K562 (cell line): ENCODE data around the gene OR10X1. TPM values are rescaled to one million over a fixed set of nuclear protein-coding genes. Genes with fewer than 3 reads are reported as not detected.

ENCODE experiments used
- ATAC-seq: fragments of 200-7000 bp; cut with Tn5 transposase; 3 replicates; pipeline ENCODE4 v1.9.1; 2020; ENCODE audit warnings: moderate library complexity
- BruUV-seq: library from RNA; stranded (reverse); fragments of 400-500 nt; replicated peaks from 2 replicates; lab custom pipeline; 2021; lab: Mats Ljungman, UMichigan
- CTCF ChIA-PET: fragments of 300-600 bp; formaldehyde crosslinking; extraction: SDS; loops from one replicate; lab custom pipeline; 2021; ENCODE audit warnings: low intra/inter-chr PET ratio; lab: Yijun Ruan, JAX
- POLR2A ChIA-PET: fragments of 300-600, 350-650 bp; sonication (Branson Sonifier 250); formaldehyde crosslinking; extraction: SDS; loops from one replicate; lab custom pipeline; 2021; ENCODE audit warnings: antibody characterized with exemption, inconsistent platforms; lab: Yijun Ruan, JAX
- DNase-seq, 4 experiments: peaks; one replicate each; pipeline versions ENCODE4 v3.0.0 to v3.0.0-alpha.2; 2011 to 2018; ENCODE audit warnings: low spot score in 3 of 4, mixed read lengths in 3 of 4; ENCODE audit errors: extremely low read depth in 1 of 4
- FAIRE-seq: peaks from 2 replicates; lab custom pipeline; 2011; peaks lifted over from hg19 to GRCh38; lab: Jason Lieb, UNC
- H2AFZ ChIP-seq: 2 replicates; pipeline ENCODE4 v1.6.0; 2011; ENCODE audit warnings: low read depth, low read length, control low read depth, inconsistent platforms
- H3K27ac ChIP-seq: fragments of 200-600 bp; 3 replicates; pipeline ENCODE4 v1.8.0; 2011; ENCODE audit warnings: low read depth, mild to moderate bottlenecking, control low read depth, inconsistent platforms, low read length, moderate library complexity, mixed read lengths; ENCODE audit errors: extremely low read depth
- H3K27me3 ChIP-seq, 2 experiments: fragments of 300-600 bp in 1 of 2; 2 replicates in 1 of 2; 3 replicates in 1 of 2; pipeline versions ENCODE4 v1.6.0 to v1.8.0; 2011; ENCODE audit warnings: inconsistent platforms in 2 of 2, low read length in 2 of 2, mild to moderate bottlenecking in 1 of 2, mixed read lengths in 1 of 2, moderate library complexity in 1 of 2; ENCODE audit not compliant: control insufficient read depth in 2 of 2, insufficient read depth in 2 of 2
- H3K36me3 ChIP-seq: fragments of 300-600 bp; 3 replicates; pipeline ENCODE4 v1.8.0; 2011; ENCODE audit warnings: mild to moderate bottlenecking, low read length, inconsistent platforms; ENCODE audit not compliant: control insufficient read depth, insufficient read depth
- H3K4me1 ChIP-seq, 2 experiments: fragments of 200-600 bp in 1 of 2; replicated peaks in 1 of 2; 2 replicates in 1 of 2; 3 replicates in 1 of 2; pipeline versions ENCODE4 v1.5.1 to v1.8.0; 2011; ENCODE audit warnings: inconsistent platforms in 2 of 2, low read length in 2 of 2, mild to moderate bottlenecking in 1 of 2, mixed read lengths in 1 of 2, moderate library complexity in 1 of 2; ENCODE audit not compliant: control insufficient read depth in 2 of 2, insufficient read depth in 2 of 2
- H3K4me2 ChIP-seq: 2 replicates; pipeline ENCODE4 v1.6.1; 2011; ENCODE audit warnings: low read length, control low read depth, inconsistent platforms, mixed read lengths; ENCODE audit not compliant: insufficient read depth
- H3K4me3 ChIP-seq: fragments of 200-600 bp; sonication (generic), shearing (Covaris generic); 2 replicates; pipeline ENCODE4 v1.5.1; 2016; ENCODE audit warnings: control low read depth, inconsistent platforms
- H3K79me2 ChIP-seq: fragments of 200-600 bp; 3 replicates; pipeline ENCODE4 v1.8.0; 2011; ENCODE audit warnings: low read length, inconsistent platforms; ENCODE audit not compliant: control insufficient read depth, insufficient read depth
- H3K9ac ChIP-seq, 2 experiments: 2 replicates each; pipeline versions ENCODE4 v1.6.0 to v1.6.1; 2011; ENCODE audit warnings: low read depth in 2 of 2, low read length in 2 of 2, control low read depth in 1 of 2, inconsistent platforms in 1 of 2, mild to moderate bottlenecking in 1 of 2, mixed read lengths in 1 of 2; ENCODE audit not compliant: insufficient read depth in 1 of 2
- H3K9me1 ChIP-seq: one replicate; pipeline ENCODE4 v1.6.0; 2011; ENCODE audit warnings: inconsistent platforms, mild to moderate bottlenecking, low read length, moderate library complexity; ENCODE audit not compliant: control insufficient read depth, insufficient read depth
- H3K9me3 ChIP-seq: replicated peaks from 2 replicates; pipeline ENCODE4 v1.5.1; 2011; ENCODE audit warnings: low read depth, low read length, inconsistent platforms; ENCODE audit not compliant: control insufficient read depth, insufficient read depth
- H4K20me1 ChIP-seq: replicated peaks from 2 replicates; pipeline ENCODE4 v1.6.1; 2011; ENCODE audit warnings: low read length, inconsistent platforms, mixed read lengths; ENCODE audit not compliant: control insufficient read depth, insufficient read depth
- FOXK2 ChIP-seq, 2 experiments: fragments of 450-650 bp; IDR thresholded peaks in 1 of 2; conservative IDR thresholded peaks in 1 of 2; 2 replicates each; pipeline ENCODE4 v1.6.1; 2016; ENCODE audit warnings: low read depth in 2 of 2, mild to moderate bottlenecking in 1 of 2
- PHB ChIP-seq: fragments of 250-450 bp; sonication (Bioruptor Pico); IDR thresholded peaks from 2 replicates; pipeline ENCODE4 v1.5.0; 2021
- PPARD ChIP-seq: fragments of 250-450 bp; sonication (Bioruptor Pico); IDR thresholded peaks from 2 replicates; pipeline ENCODE4 v1.8.0; 2022; ENCODE audit warnings: inconsistent platforms, mild to moderate bottlenecking, moderate library complexity
- RBM17 ChIP-seq: fragments of 200-400 bp; formaldehyde crosslinking; IDR thresholded peaks from 2 replicates; pipeline ENCODE4 v1.6.1; 2017; ENCODE audit warnings: low read depth, mild to moderate bottlenecking, low read length, borderline replicate concordance
- TEAD4 ChIP-seq, 2 experiments: sonication (generic) in 1 of 2; formaldehyde crosslinking in 1 of 2; IDR thresholded peaks; 2 replicates each; pipeline versions ENCODE4 v1.6.1 to v1.8.0; 2012 to 2022; ENCODE audit warnings: borderline replicate concordance in 1 of 2, inconsistent platforms in 1 of 2, low read length in 1 of 2, mild to moderate bottlenecking in 1 of 2, missing genetic modification reagents in 1 of 2
- YY1 ChIP-seq, 3 experiments: IDR thresholded peaks; 2 replicates each; pipeline ENCODE4 v1.6.1; 2011; ENCODE audit warnings: low read length in 2 of 3, mild to moderate bottlenecking in 2 of 3, moderate library complexity in 2 of 3, borderline replicate concordance in 1 of 3, control low read depth in 1 of 3, low read depth in 1 of 3; ENCODE audit not compliant: insufficient read depth in 3 of 3, insufficient replicate concordance in 2 of 3, control insufficient read depth in 1 of 3, insufficient read length in 1 of 3; ENCODE audit errors: extremely low read depth in 1 of 3
- ZEB2 ChIP-seq: fragments of 450-650 bp; IDR thresholded peaks from 2 replicates; pipeline ENCODE4 v1.6.1; 2016
- WGBS: fragments of 100-300 bp; shearing (Covaris generic); methylation state at CpG from one replicate; pipeline ENCODE4 v1.1.6; 2016; ENCODE audit warnings: low coverage, mixed read lengths; ENCODE audit not compliant: insufficient coverage; ENCODE audit errors: missing lambda C conversion rate; 5-methylcytosine and 5-hydroxymethylcytosine counted together
- in situ Hi-C: fragments of 300-500 bp; cut with MboI; formaldehyde crosslinking; loops from 4 replicates; pipeline ENCODE4 v1.15.0; 2018; ENCODE audit warnings: inconsistent platforms, mixed read lengths
- intact Hi-C: fragments of 100-400 bp; cut with micrococcal nuclease; formaldehyde crosslinking; loops from 2 replicates; pipeline ENCODE4 v1.14.2; 2022
- polyA plus RNA-seq, 8 experiments: library from polyadenylated mRNA; depleted of rRNA in 4 of 8; stranded (reverse) in 5 of 8; unstranded in 3 of 8; fragments of >200 nt; fragmentation: Nextera tagmentation in 2 of 8; fragmentation: Illumina TruSeq in 1 of 8; extraction: Ambion mirVana in 2 of 8; extraction: Trizol in 1 of 8; gene quantifications; 2 replicates each; pipeline versions ENCODE4 v1.2.1 to v1.2.3, GENCODE V29; 2011 to 2014; ENCODE audit warnings: inconsistent platforms in 1 of 8, missing spikeins in 1 of 8
- total RNA-seq, 7 experiments: library from RNA; depleted of rRNA in 6 of 7; stranded (reverse); fragments of >200 nt in 6 of 7; fragmentation: Illumina TruSeq in 2 of 7; extraction: Trizol in 2 of 7; gene quantifications; 2 replicates each; pipeline versions ENCODE4 v1.2.1 to v1.2.3, GENCODE V29; 2011 to 2021; ENCODE audit warnings: low replicate concordance in 1 of 7
- TF ChIP-seq, protein P1 (sequence below): fragments of 250-450 bp; sonication (Bioruptor Pico); IDR thresholded peaks from 2 replicates; pipeline ENCODE4 v1.8.0; 2022; ENCODE audit warnings: moderate library complexity, mild to moderate bottlenecking, inconsistent platforms
- TF ChIP-seq, protein P2 (sequence below): sonication (generic); formaldehyde crosslinking; IDR thresholded peaks from 2 replicates; pipeline ENCODE4 v1.8.1; 2023; ENCODE audit warnings: mild to moderate bottlenecking, missing genetic modification reagents
- TF ChIP-seq, protein P3 (sequence below), 3 experiments: fragments of 200-800 bp in 1 of 3; fragments of 250-450 bp in 1 of 3; fragments of 450-650 bp in 1 of 3; sonication (Bioruptor Pico) in 1 of 3; sonication (Bioruptor generic) in 1 of 3; formaldehyde crosslinking in 1 of 3; IDR thresholded peaks; 2 replicates each; pipeline versions ENCODE4 v1.6.1 to v1.8.0; 2016 to 2022; ENCODE audit warnings: mild to moderate bottlenecking in 2 of 3, missing genetic modification characterization in 2 of 3, missing compliant biosample characterization in 1 of 3, moderate library complexity in 1 of 3
- TF ChIP-seq, protein P4 (sequence below): fragments of 250-450 bp; sonication (Bioruptor Pico); IDR thresholded peaks from 2 replicates; pipeline ENCODE4 v1.8.0; 2021; ENCODE audit warnings: moderate library complexity, mild to moderate bottlenecking, inconsistent platforms
- TF ChIP-seq, protein P5 (sequence below): sonication (generic); formaldehyde crosslinking; IDR thresholded peaks from 2 replicates; pipeline ENCODE4 v1.5.0; 2020; ENCODE audit warnings: missing genetic modification reagents

The OR10X1 gene
- total and polyA plus RNA-seq, 9 of the 15 experiments (the other 6 are each of a cell fraction or from before 2014, with no cell fraction given) = not detected

DNA sequence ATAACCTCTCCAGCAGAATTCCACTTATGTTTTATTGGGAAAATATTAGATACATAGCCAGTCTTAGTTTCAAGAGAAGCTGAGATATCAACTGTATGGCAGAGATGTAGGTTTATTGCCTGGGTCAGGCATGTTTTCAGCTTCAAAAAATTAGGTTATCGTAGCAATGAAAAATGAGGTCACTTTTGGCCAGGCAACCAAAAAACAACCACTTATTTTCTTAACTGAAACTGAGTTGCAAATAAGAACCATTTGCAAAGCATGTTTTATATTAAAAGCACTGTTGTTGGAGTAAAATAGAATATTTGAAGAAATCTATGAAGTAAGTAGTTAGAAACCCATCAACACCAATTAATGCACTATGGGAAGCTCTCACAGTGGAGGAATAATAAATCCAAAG lies 20.0 kb downstream of the OR10X1 start:
- Histone ChIP-seq H3K79me2 (no peaks in the 10 kb centered on the region), H3K9ac (no peak overlapping the region), H3K4me3 (no peak overlapping the region), H3K27me3 (no peaks in the 10 kb centered on the region; a peak in 1 of 5 replicates), H3K36me3 (no peaks in the 10 kb centered on the region), H3K9me1 (no peaks in the 10 kb centered on the region), H4K20me1 (no peaks in the 10 kb centered on the region), H3K9me3 (no peaks in the 10 kb centered on the region), H3K4me2 (no peak overlapping the region), H3K27ac (no peak overlapping the region), H2AFZ (no peak overlapping the region), H3K4me1 (no peaks in the 10 kb centered on the region)
- FAIRE-seq = no peak
- in situ Hi-C loops = no loop called here
- TF ChIP-seq PPARD (CRISPR knock-in tag) (no peak), PHB (CRISPR knock-in tag) (no peak), ZEB2 (no peak), RBM17 (no peak), FOXK2 (conservative IDR thresholded peaks at IDR 0.05 in 1 of 2, IDR thresholded peaks at IDR 0.05 in 1 of 2; ENCODE audit: low read depth in 2 of 2) (no peak), YY1 (IDR thresholded peaks at IDR 0.05; ENCODE audit: borderline replicate concordance in 1 of 3, control insufficient read depth in 1 of 3, extremely low read depth in 1 of 3, insufficient read depth in 3 of 3, insufficient read length in 1 of 3, insufficient replicate concordance in 2 of 3, low read depth in 1 of 3, low read length in 2 of 3) (no peak), TEAD4 (IDR thresholded peaks at IDR 0.05; ENCODE audit: low read length) (no peak), TEAD4 (CRISPR knock-in tag; IDR thresholded peaks at IDR 0.05; ENCODE audit: borderline replicate concordance) (no peak)
- TF ChIP-seq, protein P1, sequence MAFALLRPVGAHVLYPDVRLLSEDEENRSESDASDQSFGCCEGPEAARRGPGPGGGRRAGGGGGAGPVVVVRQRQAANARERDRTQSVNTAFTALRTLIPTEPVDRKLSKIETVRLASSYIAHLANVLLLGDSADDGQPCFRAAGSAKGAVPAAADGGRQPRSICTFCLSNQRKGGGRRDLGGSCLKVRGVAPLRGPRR (CRISPR knock-in tag) = no peak
- TF ChIP-seq, protein P2, sequence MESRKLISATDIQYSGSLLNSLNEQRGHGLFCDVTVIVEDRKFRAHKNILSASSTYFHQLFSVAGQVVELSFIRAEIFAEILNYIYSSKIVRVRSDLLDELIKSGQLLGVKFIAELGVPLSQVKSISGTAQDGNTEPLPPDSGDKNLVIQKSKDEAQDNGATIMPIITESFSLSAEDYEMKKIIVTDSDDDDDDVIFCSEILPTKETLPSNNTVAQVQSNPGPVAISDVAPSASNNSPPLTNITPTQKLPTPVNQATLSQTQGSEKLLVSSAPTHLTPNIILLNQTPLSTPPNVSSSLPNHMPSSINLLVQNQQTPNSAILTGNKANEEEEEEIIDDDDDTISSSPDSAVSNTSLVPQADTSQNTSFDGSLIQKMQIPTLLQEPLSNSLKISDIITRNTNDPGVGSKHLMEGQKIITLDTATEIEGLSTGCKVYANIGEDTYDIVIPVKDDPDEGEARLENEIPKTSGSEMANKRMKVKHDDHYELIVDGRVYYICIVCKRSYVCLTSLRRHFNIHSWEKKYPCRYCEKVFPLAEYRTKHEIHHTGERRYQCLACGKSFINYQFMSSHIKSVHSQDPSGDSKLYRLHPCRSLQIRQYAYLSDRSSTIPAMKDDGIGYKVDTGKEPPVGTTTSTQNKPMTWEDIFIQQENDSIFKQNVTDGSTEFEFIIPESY (CRISPR knock-in tag) = no peak
- TF ChIP-seq, protein P3, sequence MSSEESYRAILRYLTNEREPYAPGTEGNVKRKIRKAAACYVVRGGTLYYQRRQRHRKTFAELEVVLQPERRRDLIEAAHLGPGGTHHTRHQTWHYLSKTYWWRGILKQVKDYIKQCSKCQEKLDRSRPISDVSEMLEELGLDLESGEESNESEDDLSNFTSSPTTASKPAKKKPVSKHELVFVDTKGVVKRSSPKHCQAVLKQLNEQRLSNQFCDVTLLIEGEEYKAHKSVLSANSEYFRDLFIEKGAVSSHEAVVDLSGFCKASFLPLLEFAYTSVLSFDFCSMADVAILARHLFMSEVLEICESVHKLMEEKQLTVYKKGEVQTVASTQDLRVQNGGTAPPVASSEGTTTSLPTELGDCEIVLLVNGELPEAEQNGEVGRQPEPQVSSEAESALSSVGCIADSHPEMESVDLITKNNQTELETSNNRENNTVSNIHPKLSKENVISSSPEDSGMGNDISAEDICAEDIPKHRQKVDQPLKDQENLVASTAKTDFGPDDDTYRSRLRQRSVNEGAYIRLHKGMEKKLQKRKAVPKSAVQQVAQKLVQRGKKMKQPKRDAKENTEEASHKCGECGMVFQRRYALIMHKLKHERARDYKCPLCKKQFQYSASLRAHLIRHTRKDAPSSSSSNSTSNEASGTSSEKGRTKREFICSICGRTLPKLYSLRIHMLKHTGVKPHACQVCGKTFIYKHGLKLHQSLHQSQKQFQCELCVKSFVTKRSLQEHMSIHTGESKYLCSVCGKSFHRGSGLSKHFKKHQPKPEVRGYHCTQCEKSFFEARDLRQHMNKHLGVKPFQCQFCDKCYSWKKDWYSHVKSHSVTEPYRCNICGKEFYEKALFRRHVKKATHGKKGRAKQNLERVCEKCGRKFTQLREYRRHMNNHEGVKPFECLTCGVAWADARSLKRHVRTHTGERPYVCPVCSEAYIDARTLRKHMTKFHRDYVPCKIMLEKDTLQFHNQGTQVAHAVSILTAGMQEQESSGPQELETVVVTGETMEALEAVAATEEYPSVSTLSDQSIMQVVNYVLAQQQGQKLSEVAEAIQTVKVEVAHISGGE (CRISPR knock-in tag; IDR thresholded peaks at IDR 0.05) = no peak
- TF ChIP-seq, protein P4, sequence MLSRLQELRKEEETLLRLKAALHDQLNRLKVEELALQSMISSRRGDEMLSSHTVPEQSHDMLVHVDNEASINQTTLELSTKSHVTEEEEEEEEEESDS (CRISPR knock-in tag) = no peak
- TF ChIP-seq, protein P5, sequence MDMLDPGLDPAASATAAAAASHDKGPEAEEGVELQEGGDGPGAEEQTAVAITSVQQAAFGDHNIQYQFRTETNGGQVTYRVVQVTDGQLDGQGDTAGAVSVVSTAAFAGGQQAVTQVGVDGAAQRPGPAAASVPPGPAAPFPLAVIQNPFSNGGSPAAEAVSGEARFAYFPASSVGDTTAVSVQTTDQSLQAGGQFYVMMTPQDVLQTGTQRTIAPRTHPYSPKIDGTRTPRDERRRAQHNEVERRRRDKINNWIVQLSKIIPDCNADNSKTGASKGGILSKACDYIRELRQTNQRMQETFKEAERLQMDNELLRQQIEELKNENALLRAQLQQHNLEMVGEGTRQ (CRISPR knock-in tag) = no peak
- BruUV-seq = no TSS peak
- 6% methylated on average over 1 of the region's 1 CpG for WGBS
- no peak for DNase-seq
- ChIA-PET POLR2A (no interaction called here), CTCF (no interaction called here)
- intact Hi-C loops = no loop called here
- no peak for ATAC-seq
